Retinal pigment epithelial cell (primary cell): ENCODE results near the gene TRIM8.

ENCODE experiments used
- DNase-seq: peaks from one replicate; pipeline ENCODE4 v3.0.0-alpha.2; 2010; ENCODE audit warnings: low read depth
- H3K4me3 ChIP-seq: 2 replicates; pipeline ENCODE4 v1.5.1; 2011; ENCODE audit warnings: mild to moderate bottlenecking, low read length, control low read depth, moderate library complexity
- TF ChIP-seq, protein P1 (sequence below): conservative IDR thresholded peaks from 2 replicates; pipeline ENCODE4 v1.5.1; 2011; ENCODE audit warnings: low read depth, low read length, control low read depth, inconsistent platforms

TRIM8 gene

GRCh38 chr10:102608487-102608886 is 35.8 kb upstream of the TRIM8 start:
- DNase-seq: no peak
- no peak overlapping the region for H3K4me3 ChIP-seq
- TF ChIP-seq, protein P1, sequence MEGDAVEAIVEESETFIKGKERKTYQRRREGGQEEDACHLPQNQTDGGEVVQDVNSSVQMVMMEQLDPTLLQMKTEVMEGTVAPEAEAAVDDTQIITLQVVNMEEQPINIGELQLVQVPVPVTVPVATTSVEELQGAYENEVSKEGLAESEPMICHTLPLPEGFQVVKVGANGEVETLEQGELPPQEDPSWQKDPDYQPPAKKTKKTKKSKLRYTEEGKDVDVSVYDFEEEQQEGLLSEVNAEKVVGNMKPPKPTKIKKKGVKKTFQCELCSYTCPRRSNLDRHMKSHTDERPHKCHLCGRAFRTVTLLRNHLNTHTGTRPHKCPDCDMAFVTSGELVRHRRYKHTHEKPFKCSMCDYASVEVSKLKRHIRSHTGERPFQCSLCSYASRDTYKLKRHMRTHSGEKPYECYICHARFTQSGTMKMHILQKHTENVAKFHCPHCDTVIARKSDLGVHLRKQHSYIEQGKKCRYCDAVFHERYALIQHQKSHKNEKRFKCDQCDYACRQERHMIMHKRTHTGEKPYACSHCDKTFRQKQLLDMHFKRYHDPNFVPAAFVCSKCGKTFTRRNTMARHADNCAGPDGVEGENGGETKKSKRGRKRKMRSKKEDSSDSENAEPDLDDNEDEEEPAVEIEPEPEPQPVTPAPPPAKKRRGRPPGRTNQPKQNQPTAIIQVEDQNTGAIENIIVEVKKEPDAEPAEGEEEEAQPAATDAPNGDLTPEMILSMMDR: no peak

- no peak overlapping the region for H3K4me3 ChIP-seq
- TF ChIP-seq, protein P1: no peak
- DNase-seq: no peak
Observed at GRCh38 chr10:102610441-102610887, 33.8 kb upstream of the TRIM8 start.

DNA sequence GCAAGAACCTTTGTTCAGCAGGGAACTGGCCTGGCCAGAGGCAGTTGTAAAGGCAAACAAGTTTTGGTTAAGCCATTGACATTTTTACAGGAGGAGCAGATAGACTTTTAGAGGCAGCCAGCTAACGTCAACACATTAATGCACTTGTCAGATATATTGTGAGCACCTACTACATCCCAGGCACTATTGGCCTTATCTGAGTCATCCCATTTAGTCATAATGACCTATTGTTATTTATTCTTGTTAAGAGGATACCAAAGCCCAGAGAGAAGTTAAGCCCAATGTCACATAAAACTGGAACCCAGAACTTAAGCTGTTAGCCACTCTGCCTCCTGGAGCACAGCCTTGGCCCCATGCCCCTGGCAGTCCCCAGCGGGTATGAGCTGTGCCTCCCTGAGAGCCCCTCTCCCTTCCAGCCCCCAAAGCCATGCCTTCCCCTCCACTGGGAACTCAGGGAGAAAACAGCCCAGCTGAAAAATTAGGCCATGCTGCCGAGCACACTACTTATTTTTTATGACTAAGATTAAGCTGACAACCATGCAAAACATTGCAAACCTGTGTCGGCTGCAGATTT is 32.7 kb upstream of the TRIM8 start:
- no peak overlapping the region for H3K4me3 ChIP-seq
- no peak for DNase-seq
- TF ChIP-seq, protein P1: no peak

GRCh38 chr10:102612964-102613275 is 31.4 kb upstream of the TRIM8 start:
- TF ChIP-seq, protein P1: no peak
- no peak overlapping the region for H3K4me3 ChIP-seq
- no peak for DNase-seq

- TF ChIP-seq, protein P1: no peak
- H3K4me3 ChIP-seq: no peak overlapping the region
- DNase-seq: no peak
Observed at GRCh38 chr10:102613286-102613685, 31.0 kb upstream of the TRIM8 start.

GRCh38 chr10:102613785-102614184 is 30.5 kb upstream of the TRIM8 start:
- TF ChIP-seq, protein P1: no peak
- no peak for DNase-seq
- H3K4me3 ChIP-seq: no peak overlapping the region

DNA sequence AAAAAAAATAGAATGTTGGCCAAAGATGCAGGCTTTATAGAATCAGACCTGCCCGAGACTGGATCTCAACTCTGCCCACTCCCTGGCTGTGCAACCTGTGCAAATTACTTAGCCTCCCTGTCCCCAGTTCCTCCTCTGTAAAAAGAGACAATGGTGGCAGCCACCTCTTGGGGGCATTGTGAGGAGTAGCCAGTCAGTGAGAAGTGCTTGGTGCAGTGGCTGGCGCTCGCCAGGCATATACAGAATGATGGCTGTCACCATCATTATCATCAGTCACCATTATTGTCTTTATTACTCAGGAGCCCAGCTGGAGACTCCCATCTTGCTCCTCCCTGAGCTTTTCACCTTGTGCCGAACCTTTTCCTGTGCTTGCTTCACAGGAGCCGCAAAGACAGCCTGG is 29.4 kb upstream of the TRIM8 start:
- TF ChIP-seq, protein P1: no peak
- H3K4me3 ChIP-seq: no peak overlapping the region
- no peak for DNase-seq
